Nephron progenitor cell (in vitro differentiated cells): Measurements from ENCODE around the gene PRLR.

Source experiments
- DNase-seq: peaks from one replicate; pipeline ENCODE4 v3.0.0; 2021
- H3K27ac Mint-ChIP-seq: 2 replicates; pipeline ENCODE4 v1.8.0; 2021; ENCODE audit warnings: mild to moderate bottlenecking, moderate library complexity, mixed read lengths
- H3K27me3 Mint-ChIP-seq: 2 replicates; pipeline ENCODE4 v1.8.0; 2021; ENCODE audit warnings: mild to moderate bottlenecking, low read depth, mixed read lengths; ENCODE audit not compliant: poor library complexity
- H3K36me3 Mint-ChIP-seq: 2 replicates; pipeline ENCODE4 v1.8.0; 2021; ENCODE audit warnings: low read depth, mixed read lengths
- H3K4me1 Mint-ChIP-seq: 2 replicates; pipeline ENCODE4 v1.8.0; 2021; ENCODE audit warnings: mixed read lengths
- H3K4me3 Mint-ChIP-seq: 2 replicates; pipeline ENCODE4 v1.8.0; 2021; ENCODE audit warnings: mild to moderate bottlenecking, moderate library complexity, mixed read lengths
- H3K9me3 Mint-ChIP-seq: 2 replicates; pipeline ENCODE4 v1.8.0; 2021; ENCODE audit warnings: mild to moderate bottlenecking, moderate library complexity, mixed read lengths
- TF ChIP-seq, protein P1 (sequence below): fragments of 200-600 bp; sonication (generic); IDR thresholded peaks from 2 replicates; pipeline ENCODE4 v1.5.0; 2021; ENCODE audit warnings: antibody characterized with exemption

PRLR gene

DNA sequence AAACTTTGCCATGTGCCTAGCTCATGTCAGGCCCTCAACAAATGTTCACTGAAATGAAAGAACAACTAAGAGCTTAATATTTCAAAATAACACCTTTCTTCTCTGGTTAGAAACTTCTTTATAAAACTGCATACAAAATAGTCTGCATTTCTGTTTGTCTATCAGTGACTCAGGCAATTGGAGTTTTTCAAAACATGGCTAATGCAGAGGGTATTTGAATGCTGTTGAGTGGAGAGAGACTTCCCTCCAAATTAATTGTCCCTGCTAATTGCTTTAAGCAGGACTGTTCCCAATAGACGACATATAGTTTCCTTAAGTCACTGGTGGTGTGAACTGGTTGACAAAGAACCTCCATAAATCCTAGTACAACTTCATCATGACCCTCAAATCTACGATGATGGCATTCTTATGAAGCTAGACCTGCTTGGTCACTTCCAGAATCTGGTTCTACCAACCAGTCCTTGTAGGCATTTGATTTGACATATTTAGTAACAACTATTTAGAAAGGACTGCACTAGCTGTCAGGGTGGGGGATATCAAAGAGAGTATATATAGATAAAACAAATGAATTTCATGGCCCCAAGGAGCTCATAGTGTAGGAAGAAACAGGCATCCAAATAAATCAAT lies 84.5 kb downstream of the PRLR start:
- Mint-ChIP-seq H3K27me3 (peaks cover 7% of the 10 kb centered on the region), H3K36me3 (peaks cover 4% of the 10 kb centered on the region), H3K4me3 (no peak overlapping the region), H3K9me3 (no peaks in the 10 kb centered on the region), H3K27ac (no peak overlapping the region), H3K4me1 (no peaks in the 10 kb centered on the region)
- no peak for DNase-seq
- TF ChIP-seq, protein P1, sequence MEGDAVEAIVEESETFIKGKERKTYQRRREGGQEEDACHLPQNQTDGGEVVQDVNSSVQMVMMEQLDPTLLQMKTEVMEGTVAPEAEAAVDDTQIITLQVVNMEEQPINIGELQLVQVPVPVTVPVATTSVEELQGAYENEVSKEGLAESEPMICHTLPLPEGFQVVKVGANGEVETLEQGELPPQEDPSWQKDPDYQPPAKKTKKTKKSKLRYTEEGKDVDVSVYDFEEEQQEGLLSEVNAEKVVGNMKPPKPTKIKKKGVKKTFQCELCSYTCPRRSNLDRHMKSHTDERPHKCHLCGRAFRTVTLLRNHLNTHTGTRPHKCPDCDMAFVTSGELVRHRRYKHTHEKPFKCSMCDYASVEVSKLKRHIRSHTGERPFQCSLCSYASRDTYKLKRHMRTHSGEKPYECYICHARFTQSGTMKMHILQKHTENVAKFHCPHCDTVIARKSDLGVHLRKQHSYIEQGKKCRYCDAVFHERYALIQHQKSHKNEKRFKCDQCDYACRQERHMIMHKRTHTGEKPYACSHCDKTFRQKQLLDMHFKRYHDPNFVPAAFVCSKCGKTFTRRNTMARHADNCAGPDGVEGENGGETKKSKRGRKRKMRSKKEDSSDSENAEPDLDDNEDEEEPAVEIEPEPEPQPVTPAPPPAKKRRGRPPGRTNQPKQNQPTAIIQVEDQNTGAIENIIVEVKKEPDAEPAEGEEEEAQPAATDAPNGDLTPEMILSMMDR, result no peak

DNA sequence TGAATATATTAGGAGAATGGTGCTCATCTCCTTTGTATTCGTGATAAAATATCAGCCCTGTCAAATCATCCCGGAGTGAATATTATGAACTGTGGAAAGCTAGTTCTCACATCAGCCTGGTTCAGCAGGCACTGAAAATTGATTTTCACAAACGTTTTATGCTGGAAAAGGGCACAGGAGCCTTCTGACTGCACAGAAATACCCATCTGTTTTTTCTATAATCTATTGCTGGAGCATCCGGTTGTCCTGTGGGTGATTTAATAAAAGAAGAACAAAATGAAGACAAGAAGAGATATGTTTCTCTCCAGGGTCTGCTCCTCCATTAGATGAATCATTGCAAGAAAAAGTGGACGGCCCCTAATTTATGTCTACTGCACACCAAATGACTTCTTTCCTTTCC lies 85.3 kb downstream of the PRLR start:
- no peak overlapping the region for H3K4me3 Mint-ChIP-seq
- H3K9me3 Mint-ChIP-seq, result no peaks in the 10 kb centered on the region
- peaks cover 8% of the 10 kb centered on the region for H3K27me3 Mint-ChIP-seq
- no peak for DNase-seq
- H3K4me1 Mint-ChIP-seq, result no peaks in the 10 kb centered on the region
- TF ChIP-seq, protein P1, result no peak
- H3K27ac Mint-ChIP-seq, result no peak overlapping the region
- H3K36me3 Mint-ChIP-seq, result peaks cover 4% of the 10 kb centered on the region

DNA sequence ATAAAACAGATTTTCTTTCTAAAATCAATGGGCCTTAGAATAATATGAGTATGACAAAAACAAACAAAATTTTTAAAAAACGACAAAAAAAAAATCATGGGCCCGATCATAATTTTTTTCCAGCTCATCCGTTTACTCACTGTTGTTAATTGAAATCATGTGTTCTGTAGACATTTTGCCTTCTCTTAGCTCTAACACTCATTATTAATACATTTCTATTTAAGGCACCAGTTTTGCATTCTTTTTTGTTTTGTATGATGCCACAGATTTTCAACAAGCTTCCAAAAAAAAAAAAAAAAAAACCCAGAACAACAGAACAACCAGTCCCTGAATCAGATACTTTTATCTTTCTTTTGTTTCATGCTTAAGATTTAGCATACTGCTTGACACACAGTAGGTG lies 86.4 kb downstream of the PRLR start:
- Mint-ChIP-seq H3K9me3 (no peaks in the 10 kb centered on the region), H3K4me1 (no peaks in the 10 kb centered on the region), H3K27ac (no peak overlapping the region), H3K27me3 (peaks cover 8% of the 10 kb centered on the region), H3K36me3 (peaks cover 4% of the 10 kb centered on the region), H3K4me3 (no peak overlapping the region)
- no peak for DNase-seq
- TF ChIP-seq, protein P1, result no peak

DNA sequence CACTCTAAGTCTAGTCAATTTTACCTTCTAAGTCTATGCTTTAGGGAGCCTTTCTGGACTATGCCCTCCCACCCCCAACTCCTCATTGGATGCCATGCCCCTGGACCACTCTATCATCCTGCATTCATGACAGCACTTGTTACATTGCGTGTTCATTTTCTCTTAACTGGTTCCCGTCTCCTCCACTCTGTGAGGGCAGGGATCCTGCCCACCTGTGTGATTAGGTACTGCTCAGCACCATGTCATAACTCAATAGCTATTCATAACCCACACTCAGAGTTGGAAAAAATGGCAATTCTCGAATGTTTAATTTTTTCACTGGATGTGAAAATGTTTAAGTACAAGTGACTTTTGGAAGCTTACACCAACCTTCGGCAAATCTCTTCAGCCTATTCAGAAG lies 88.5 kb downstream of the PRLR start:
- Mint-ChIP-seq H3K36me3 (peaks cover 4% of the 10 kb centered on the region), H3K4me3 (no peak overlapping the region), H3K27ac (no peak overlapping the region), H3K9me3 (no peaks in the 10 kb centered on the region), H3K27me3 (peaks cover 8% of the 10 kb centered on the region), H3K4me1 (peaks cover under 1% of the 10 kb centered on the region)
- DNase-seq, result no peak
- TF ChIP-seq, protein P1, result no peak

DNA sequence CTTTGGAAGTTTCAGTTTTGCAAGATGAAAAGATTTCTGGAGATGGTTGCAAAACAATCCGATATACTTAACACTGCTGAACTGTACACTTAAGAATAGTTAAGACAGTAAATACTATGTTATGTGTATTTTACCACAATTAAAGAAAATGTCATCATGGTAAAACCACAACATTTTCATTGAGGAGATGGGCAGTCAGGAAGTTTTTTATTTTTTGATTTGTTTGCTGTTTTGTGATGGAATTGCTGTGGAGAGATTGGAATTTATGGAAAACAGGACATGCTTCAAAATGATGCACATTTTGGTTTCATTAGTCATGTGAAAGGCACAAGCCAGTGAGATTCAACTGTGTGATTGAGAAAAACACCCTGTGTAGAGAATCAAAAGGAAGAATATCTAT lies 92.1 kb downstream of the PRLR start:
- no peak for DNase-seq
- Mint-ChIP-seq H3K4me1 (peaks cover 28% of the 10 kb centered on the region), H3K9me3 (peaks cover 13% of the 10 kb centered on the region), H3K36me3 (peaks cover 15% of the 10 kb centered on the region), H3K4me3 (no peak overlapping the region), H3K27me3 (peaks cover 11% of the 10 kb centered on the region), H3K27ac (no peak overlapping the region)
- TF ChIP-seq, protein P1, result no peak

DNA sequence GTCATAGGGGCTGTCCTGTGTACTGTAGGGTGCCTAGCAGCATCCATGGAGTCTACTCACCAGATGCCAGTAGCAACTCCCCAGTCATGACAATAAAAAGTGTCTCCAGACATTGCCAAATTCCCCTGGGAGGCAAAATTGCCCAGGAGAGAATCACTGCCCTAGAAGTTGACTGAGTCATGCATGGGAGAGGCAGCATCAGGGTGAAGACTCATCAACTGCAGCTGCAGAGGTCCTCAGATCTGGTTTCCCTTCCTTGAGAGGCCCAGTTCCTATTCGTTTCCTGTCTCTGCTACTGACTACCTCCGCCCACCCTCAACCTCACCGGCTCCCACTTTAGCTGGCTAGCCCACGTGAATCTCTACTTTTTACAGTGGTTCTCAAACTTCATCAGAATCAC lies 93.9 kb downstream of the PRLR start:
- Mint-ChIP-seq H3K36me3 (peaks cover 17% of the 10 kb centered on the region), H3K4me3 (no peak overlapping the region), H3K9me3 (peaks cover 17% of the 10 kb centered on the region), H3K27me3 (peaks cover 10% of the 10 kb centered on the region), H3K27ac (peak overlapping the region; percentile 54), H3K4me1 (peaks cover 28% of the 10 kb centered on the region)
- DNase-seq, result no peak
- TF ChIP-seq, protein P1, result no peak
